ENCODE data around the gene CAMK1. TPM values are rescaled to one million over a fixed set of nuclear protein-coding genes. Genes with fewer than 3 reads are reported as not detected.

CAMK1 gene
- total RNA-seq, 1 donor from 2014 or later = 19.3 TPM

- Mint-ChIP-seq H3K4me1 (ENCODE audit: low read depth) (peaks cover 38% of the 10 kb centered on the region), H3K27me3 (ENCODE audit: low read depth) (no peaks in the 10 kb centered on the region), H3K4me3 (ENCODE audit: unreplicated experiment) (peak within 1 kb of the TSS; percentile 94), H3K36me3 (ENCODE audit: low read depth) (peaks cover 16% of the 10 kb centered on the region), H3K9me3 (ENCODE audit: low read depth) (no peaks in the 10 kb centered on the region), H3K27ac (ENCODE audit: unreplicated experiment) (peak within 1 kb of the TSS; percentile 100)
- TF ChIP-seq, protein P1, sequence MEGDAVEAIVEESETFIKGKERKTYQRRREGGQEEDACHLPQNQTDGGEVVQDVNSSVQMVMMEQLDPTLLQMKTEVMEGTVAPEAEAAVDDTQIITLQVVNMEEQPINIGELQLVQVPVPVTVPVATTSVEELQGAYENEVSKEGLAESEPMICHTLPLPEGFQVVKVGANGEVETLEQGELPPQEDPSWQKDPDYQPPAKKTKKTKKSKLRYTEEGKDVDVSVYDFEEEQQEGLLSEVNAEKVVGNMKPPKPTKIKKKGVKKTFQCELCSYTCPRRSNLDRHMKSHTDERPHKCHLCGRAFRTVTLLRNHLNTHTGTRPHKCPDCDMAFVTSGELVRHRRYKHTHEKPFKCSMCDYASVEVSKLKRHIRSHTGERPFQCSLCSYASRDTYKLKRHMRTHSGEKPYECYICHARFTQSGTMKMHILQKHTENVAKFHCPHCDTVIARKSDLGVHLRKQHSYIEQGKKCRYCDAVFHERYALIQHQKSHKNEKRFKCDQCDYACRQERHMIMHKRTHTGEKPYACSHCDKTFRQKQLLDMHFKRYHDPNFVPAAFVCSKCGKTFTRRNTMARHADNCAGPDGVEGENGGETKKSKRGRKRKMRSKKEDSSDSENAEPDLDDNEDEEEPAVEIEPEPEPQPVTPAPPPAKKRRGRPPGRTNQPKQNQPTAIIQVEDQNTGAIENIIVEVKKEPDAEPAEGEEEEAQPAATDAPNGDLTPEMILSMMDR (IDR thresholded peaks at IDR 0.05) = peak; percentile 8
- peak; percentile 96 for DNase-seq (ENCODE audit: low spot score)
These were observed 22.8 kb upstream of the CAMK1 start, which contains the start of the genes ARPC4 and TADA3 for GRCh38 chr3:9792405-9793160. ARPC4 (plus strand) TSS chr3:9793082; CDS start chr3:9793122, 40 bp downstream. TADA3 (minus strand) TSS chr3:9792473; CDS start chr3:9791466, 1,007 bp downstream.

DNA sequence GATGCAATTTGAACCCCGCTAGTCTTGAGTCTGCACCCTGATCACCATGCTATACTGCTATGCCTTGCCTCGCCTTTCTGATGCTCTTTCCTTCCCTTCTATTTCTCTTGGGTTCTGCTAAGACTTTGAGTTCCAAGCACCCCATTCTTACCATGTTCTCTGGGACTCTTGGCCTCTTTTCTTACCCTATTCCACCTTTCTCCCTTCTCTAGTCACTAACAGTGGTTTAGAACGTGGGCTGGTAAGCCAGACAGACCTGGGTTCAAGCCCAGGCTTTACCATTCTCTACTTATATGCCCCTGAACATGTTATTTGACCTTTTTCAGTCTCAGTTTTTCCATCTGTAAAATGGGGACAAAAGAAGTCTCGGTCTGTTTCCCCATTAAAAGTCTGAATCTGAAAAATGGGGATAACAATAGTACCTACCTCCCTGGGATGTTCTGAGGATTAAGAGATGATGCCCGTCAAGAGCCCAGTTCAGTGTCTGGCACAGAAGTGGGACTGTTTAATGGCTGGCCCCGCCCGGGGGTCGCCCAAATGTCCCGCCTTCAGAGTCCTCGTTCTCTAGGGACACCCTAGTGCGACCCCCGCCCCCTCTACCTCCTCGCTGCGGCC is 22.1 kb upstream of the CAMK1 start:
- peaks cover 38% of the 10 kb centered on the region for H3K4me1 Mint-ChIP-seq (ENCODE audit: low read depth)
- no peaks in the 10 kb centered on the region for H3K27me3 Mint-ChIP-seq (ENCODE audit: low read depth)
- peak overlapping the region; percentile 94 for H3K4me3 Mint-ChIP-seq (ENCODE audit: unreplicated experiment)
- DNase-seq (ENCODE audit: low spot score) = no peak
- no peaks in the 10 kb centered on the region for H3K9me3 Mint-ChIP-seq (ENCODE audit: low read depth)
- TF ChIP-seq, protein P1 (IDR thresholded peaks at IDR 0.05) = no peak
- peaks cover 16% of the 10 kb centered on the region for H3K36me3 Mint-ChIP-seq (ENCODE audit: low read depth)
- peak overlapping the region; percentile 100 for H3K27ac Mint-ChIP-seq (ENCODE audit: unreplicated experiment)

GRCh38 chr3:9791127-9791526 is 21.4 kb upstream of the CAMK1 start:
- Mint-ChIP-seq H3K27ac (ENCODE audit: unreplicated experiment) (peak overlapping the region; percentile 2), H3K4me3 (ENCODE audit: unreplicated experiment) (peak overlapping the region; percentile 94), H3K27me3 (ENCODE audit: low read depth) (no peaks in the 10 kb centered on the region), H3K4me1 (ENCODE audit: low read depth) (peaks cover 42% of the 10 kb centered on the region), H3K9me3 (ENCODE audit: low read depth) (no peaks in the 10 kb centered on the region), H3K36me3 (ENCODE audit: low read depth) (peaks cover 22% of the 10 kb centered on the region)
- DNase-seq (ENCODE audit: low spot score) = no peak
- TF ChIP-seq, protein P1 (IDR thresholded peaks at IDR 0.05) = no peak

GRCh38 chr3:9787714-9788113 is 18.0 kb upstream of the CAMK1 start:
- Mint-ChIP-seq H3K27me3 (ENCODE audit: low read depth) (no peaks in the 10 kb centered on the region), H3K9me3 (ENCODE audit: low read depth) (no peaks in the 10 kb centered on the region), H3K4me3 (ENCODE audit: unreplicated experiment) (no peak overlapping the region), H3K27ac (ENCODE audit: unreplicated experiment) (no peak overlapping the region), H3K4me1 (ENCODE audit: low read depth) (peaks cover 36% of the 10 kb centered on the region), H3K36me3 (ENCODE audit: low read depth) (peaks cover 19% of the 10 kb centered on the region)
- TF ChIP-seq, protein P1 (IDR thresholded peaks at IDR 0.05) = no peak
- DNase-seq (ENCODE audit: low spot score) = no peak

- Mint-ChIP-seq H3K27ac (ENCODE audit: unreplicated experiment) (no peak overlapping the region), H3K4me1 (ENCODE audit: low read depth) (peaks cover 35% of the 10 kb centered on the region), H3K36me3 (ENCODE audit: low read depth) (peaks cover 23% of the 10 kb centered on the region), H3K27me3 (ENCODE audit: low read depth) (no peaks in the 10 kb centered on the region), H3K4me3 (ENCODE audit: unreplicated experiment) (no peak overlapping the region), H3K9me3 (ENCODE audit: low read depth) (no peaks in the 10 kb centered on the region)
- no peak for DNase-seq (ENCODE audit: low spot score)
- TF ChIP-seq, protein P1 (IDR thresholded peaks at IDR 0.05) = peak; percentile 74
These were observed 17.3 kb upstream of the CAMK1 start for GRCh38 chr3:9786825-9787669.

All from chondrocyte (in vitro differentiated cells).